Spleen (tissue), 11 donors: ENCODE data around the gene CNIH1. TPM values are rescaled to one million over a fixed set of nuclear protein-coding genes. Genes with fewer than 3 reads are reported as not detected.
"Not testable (repeated sequence)": the region's sequence is repeated elsewhere in the genome, so short reads cannot be mapped to it uniquely, and the experiment has no call there.

ENCODE experiments used
- DNase-seq: peaks from one replicate; pipeline ENCODE4 v3.0.0-alpha.2; 2020
- H3K27ac ChIP-seq, 8 donors: fragments of 200-600 bp; sonication (generic) in 7 of 8; 1 replicate in 4 of 8; 2 replicates in 4 of 8; pipeline versions ENCODE4 v1.5.0 to v1.8.0; 2016 to 2021; ENCODE audit warnings: inconsistent platforms in 4 of 8, mild to moderate bottlenecking in 4 of 8, moderate library complexity in 1 of 8
- H3K27me3 ChIP-seq, 7 donors: fragments of 200-600 bp; sonication (generic) in 6 of 7; replicated peaks in 1 of 7; 1 replicate in 4 of 7; 2 replicates in 3 of 7; pipeline versions ENCODE4 v1.5.0 to v1.8.0; 2016 to 2021; ENCODE audit warnings: inconsistent platforms in 3 of 7, mild to moderate bottlenecking in 1 of 7
- H3K36me3 ChIP-seq, 6 donors: fragments of 200-600 bp; sonication (generic) in 5 of 6; 1 replicate in 4 of 6; 2 replicates in 2 of 6; pipeline versions ENCODE4 v1.5.0 to v1.8.0; 2016 to 2021; ENCODE audit warnings: inconsistent platforms in 2 of 6
- H3K4me1 ChIP-seq, 6 donors: fragments of 200-600 bp; sonication (generic) in 5 of 6; 1 replicate in 3 of 6; 2 replicates in 3 of 6; pipeline versions ENCODE4 v1.5.0 to v1.8.0; 2016 to 2021; ENCODE audit warnings: inconsistent platforms in 3 of 6
- H3K4me3 ChIP-seq, 8 donors: fragments of 200-600 bp; sonication (generic) in 7 of 8; 1 replicate in 4 of 8; 2 replicates in 4 of 8; pipeline versions ENCODE4 v1.5.0 to v1.8.0; 2016 to 2021; ENCODE audit warnings: inconsistent platforms in 4 of 8, mild to moderate bottlenecking in 4 of 8, moderate library complexity in 2 of 8
- H3K9me3 ChIP-seq, 8 donors: fragments of 200-600 bp; sonication (generic) in 7 of 8; 1 replicate in 4 of 8; 2 replicates in 4 of 8; pipeline versions ENCODE4 v1.5.0 to v1.8.0; 2016 to 2021; ENCODE audit warnings: inconsistent platforms in 4 of 8
- POLR2A ChIP-seq, 3 donors: fragments of 450-650 bp; IDR thresholded peaks; one replicate each; pipeline ENCODE4 v1.5.1; 2017; ENCODE audit warnings: antibody characterized with exemption in 3 of 3, mild to moderate bottlenecking in 1 of 3
- POLR2AphosphoS5 ChIP-seq, 3 donors: sonication (generic); formaldehyde crosslinking; IDR thresholded peaks; one replicate each; pipeline ENCODE4 v1.5.1; 2017; ENCODE audit warnings: antibody characterized with exemption in 3 of 3
- WGBS, 5 donors: extraction: QIAGEN DNeasy Blood & Tissue Kit in 3 of 5; methylation state at CpG; one replicate each; pipeline versions ENCODE4 v1.1.5 to v1.1.7; 2013 to 2018; 5-methylcytosine and 5-hydroxymethylcytosine counted together
- intact Hi-C: fragments of 100-400 bp; cut with DNase I; formaldehyde crosslinking; loops from one replicate; pipeline ENCODE4 v1.15.0; 2023; ENCODE audit warnings: low total_unique reads
- polyA plus RNA-seq, 3 donors: library from polyadenylated mRNA; stranded (reverse); fragments of 200-250 nt; gene quantifications; one replicate each; pipeline ENCODE4 v1.2.1, GENCODE V29; 2013
- total RNA-seq, 7 donors: library from RNA; depleted of rRNA in 3 of 7; stranded (reverse); fragments of >200 nt in 3 of 7; fragmentation: NEBNext Ultra II Directional in 4 of 7; extraction: Animal tissue kit (Norgen Biotek cat#: 25700) in 4 of 7; gene quantifications; one replicate each; pipeline versions ENCODE4 v1.1.0 to v1.2.1, GENCODE V29; 2016 to 2021
- TF ChIP-seq, protein P1 (sequence below), 11 experiments: fragments of 200-600 bp in 7 of 11; fragments of 450-650 bp in 4 of 11; sonication (generic) in 4 of 11; IDR thresholded peaks in 8 of 11; conservative IDR thresholded peaks in 3 of 11; 1 replicate in 7 of 11; 2 replicates in 4 of 11; pipeline versions ENCODE4 v1.4.0 to v1.8.0; 2016 to 2021; ENCODE audit warnings: antibody characterized with exemption in 11 of 11, inconsistent platforms in 4 of 11, mild to moderate bottlenecking in 1 of 11
- donor health status: healthy with polysubstance abuse.
- donor health status: DM: no; HTN: no; CAD: no; lungs with moderate emphysema.
- donor health status: DM: no; HTN: no; CAD: no.
- donor health status: Bipolar disorder and iron deficiency.
- donor health status: healthy.
- donor health status: DM: no; HTN: no; CAD: no.
- donor health status: DM: yes; HTN: yes; CAD: no.

The CNIH1 gene
- total and polyA plus RNA-seq, 10 donors, result 35.0 to 105 (median 47.0) TPM

DNA sequence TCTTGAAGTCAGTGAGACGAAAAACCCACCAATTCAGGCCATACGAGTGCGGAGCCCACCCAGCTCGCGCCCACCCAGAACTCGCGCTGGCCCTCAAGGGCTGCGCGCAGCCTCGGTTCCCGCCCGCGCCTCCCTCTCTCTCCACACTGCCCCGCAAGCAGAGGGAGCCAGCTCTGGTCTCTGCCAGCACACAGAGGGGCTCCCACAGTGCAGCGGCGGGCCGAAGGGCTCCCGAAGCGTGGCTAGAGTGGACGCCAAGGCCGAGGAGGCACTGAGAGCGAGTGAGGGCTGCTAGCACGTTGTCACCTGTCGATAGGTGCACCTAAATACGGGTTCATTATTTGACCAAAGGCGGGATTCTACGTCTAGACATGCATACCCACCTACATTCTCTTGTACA lies 46.6 kb downstream of the CNIH1 start:
- intact Hi-C loops, result no loop called here
- no peaks in the 10 kb centered on the region for H3K36me3 ChIP-seq
- DNase-seq, result peak; percentile 75
- peaks cover 4 to 31% (median 19%) of the 10 kb centered on the region in 6 donors for H3K4me1 ChIP-seq
- WGBS, 5 donors, result 96 to 98% (median 97%) methylated on average over 26 to 27 of the region's 27 CpGs
- no peaks in the 10 kb centered on the region for H3K27me3 ChIP-seq
- TF ChIP-seq, protein P1, sequence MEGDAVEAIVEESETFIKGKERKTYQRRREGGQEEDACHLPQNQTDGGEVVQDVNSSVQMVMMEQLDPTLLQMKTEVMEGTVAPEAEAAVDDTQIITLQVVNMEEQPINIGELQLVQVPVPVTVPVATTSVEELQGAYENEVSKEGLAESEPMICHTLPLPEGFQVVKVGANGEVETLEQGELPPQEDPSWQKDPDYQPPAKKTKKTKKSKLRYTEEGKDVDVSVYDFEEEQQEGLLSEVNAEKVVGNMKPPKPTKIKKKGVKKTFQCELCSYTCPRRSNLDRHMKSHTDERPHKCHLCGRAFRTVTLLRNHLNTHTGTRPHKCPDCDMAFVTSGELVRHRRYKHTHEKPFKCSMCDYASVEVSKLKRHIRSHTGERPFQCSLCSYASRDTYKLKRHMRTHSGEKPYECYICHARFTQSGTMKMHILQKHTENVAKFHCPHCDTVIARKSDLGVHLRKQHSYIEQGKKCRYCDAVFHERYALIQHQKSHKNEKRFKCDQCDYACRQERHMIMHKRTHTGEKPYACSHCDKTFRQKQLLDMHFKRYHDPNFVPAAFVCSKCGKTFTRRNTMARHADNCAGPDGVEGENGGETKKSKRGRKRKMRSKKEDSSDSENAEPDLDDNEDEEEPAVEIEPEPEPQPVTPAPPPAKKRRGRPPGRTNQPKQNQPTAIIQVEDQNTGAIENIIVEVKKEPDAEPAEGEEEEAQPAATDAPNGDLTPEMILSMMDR (IDR thresholded peaks at IDR 0.05 in 8 of 11, conservative IDR thresholded peaks at IDR 0.05 in 3 of 11), result no peak
- TF ChIP-seq POLR2AphosphoS5 (IDR thresholded peaks at IDR 0.05) (no peak), POLR2A (IDR thresholded peaks at IDR 0.05) (no peak)
- H3K27ac ChIP-seq, result no peak overlapping the region
- no peaks in the 10 kb centered on the region for H3K9me3 ChIP-seq
- H3K4me3 ChIP-seq, result no peak overlapping the region

DNA sequence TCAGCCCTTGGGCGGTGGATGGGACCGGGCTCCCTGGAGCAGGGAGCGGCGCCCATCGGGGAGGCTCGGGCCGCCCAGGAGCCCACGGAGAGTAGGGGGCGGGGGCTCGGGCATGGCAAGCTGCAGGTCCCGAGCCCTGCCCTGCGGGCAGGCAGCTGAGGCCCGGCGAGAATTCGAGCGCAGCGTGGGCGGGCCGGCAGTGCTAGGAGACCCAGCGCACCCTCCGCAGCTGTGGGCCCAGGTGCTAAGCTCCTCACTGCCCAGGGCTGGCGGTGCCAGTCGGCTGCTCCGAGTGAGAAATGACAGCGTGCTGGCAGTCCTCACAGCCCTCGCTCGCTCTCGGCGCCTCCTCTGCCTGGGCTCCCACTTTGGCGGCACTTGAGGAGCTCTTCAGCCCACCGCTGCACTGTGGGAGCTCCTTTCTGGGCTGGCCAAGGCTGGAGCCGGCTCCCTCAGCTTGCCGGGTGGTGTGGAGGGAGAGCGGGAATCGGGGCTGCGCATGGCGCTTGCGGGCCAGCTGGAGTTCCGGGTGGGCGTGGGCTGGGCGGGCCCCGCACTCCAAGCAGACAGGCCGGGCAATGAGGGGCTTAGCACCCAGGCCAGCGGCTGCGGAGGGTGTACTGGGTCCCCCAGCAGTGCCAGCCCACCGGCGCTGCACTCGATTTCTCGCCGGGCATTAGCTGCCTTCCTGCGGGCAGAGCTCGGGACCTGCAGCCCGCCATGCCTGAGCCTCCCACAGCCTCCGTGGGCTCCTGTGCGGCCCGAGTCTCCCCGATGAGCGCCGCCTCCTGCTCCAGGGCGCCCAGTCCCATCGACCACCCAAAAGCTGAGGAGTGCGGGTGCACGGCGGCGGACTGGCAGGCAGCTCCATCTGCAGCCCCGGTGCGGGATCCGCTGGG lies 47.9 kb downstream of the CNIH1 start:
- H3K9me3 ChIP-seq, H3K4me3 ChIP-seq, H3K36me3 ChIP-seq, H3K27ac ChIP-seq, H3K27me3 ChIP-seq, intact Hi-C loops, DNase-seq: not testable (repeated sequence)
- 93 to 98% (median 95%) methylated on average over 22 to 68 of the region's 68 CpGs for whole genome bisulfite sequencing, 5 donors
- H3K4me1 ChIP-seq, result peaks cover 4 to 19% (median 16%) of the 10 kb centered on the region in 6 donors

GRCh38 chr14:54392131-54392859 lies 48.9 kb downstream of the CNIH1 start:
- Histone ChIP-seq H3K27ac (no peak overlapping the region), H3K4me3 (no peak overlapping the region), H3K36me3 (no peaks in the 10 kb centered on the region), H3K9me3 (no peaks in the 10 kb centered on the region), H3K4me1 (peaks cover under 1 to 10% (median 6%) of the 10 kb centered on the region in 6 donors), H3K27me3 (no peaks in the 10 kb centered on the region)
- intact Hi-C loops, result no loop called here
- DNase-seq, result no peak
- WGBS, 5 donors, result 85 to 94% (median 88%) methylated on average over 14 of the region's 14 CpGs
- TF ChIP-seq, protein P1 (IDR thresholded peaks at IDR 0.05 in 8 of 11, conservative IDR thresholded peaks at IDR 0.05 in 3 of 11), result no peak
- no peak for TF ChIP-seq POLR2A (IDR thresholded peaks at IDR 0.05)
- TF ChIP-seq POLR2AphosphoS5 (IDR thresholded peaks at IDR 0.05), result no peak

DNA sequence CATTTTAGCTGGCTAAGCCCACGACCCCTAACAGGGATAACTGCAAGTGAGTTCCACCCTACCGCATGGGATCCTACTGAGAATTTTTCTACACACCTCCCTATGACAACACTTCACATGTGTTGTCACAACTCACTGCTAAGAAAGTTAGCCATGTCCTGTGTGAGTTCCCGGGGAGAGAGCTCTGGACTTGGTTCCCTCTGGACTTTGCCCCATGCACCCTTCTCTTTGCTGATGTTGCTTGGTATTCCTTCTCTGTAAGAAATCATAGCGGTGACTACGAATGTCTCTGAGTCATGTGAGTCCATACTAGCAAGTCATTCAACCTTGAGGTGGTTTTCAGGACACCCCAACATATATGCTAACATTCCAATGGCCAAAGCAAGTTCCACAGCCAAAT lies 53.8 kb downstream of the CNIH1 start:
- intact Hi-C loops, result no loop called here

More for the DNA sequence above, 53.8 kb downstream of the CNIH1 start:
- Histone ChIP-seq H3K27me3 (no peaks in the 10 kb centered on the region), H3K4me3 (no peak overlapping the region), H3K27ac (no peak overlapping the region), H3K36me3 (no peaks in the 10 kb centered on the region), H3K4me1 (no peaks in the 10 kb centered on the region), H3K9me3 (no peaks in the 10 kb centered on the region)
- no peak for DNase-seq
- 78 to 91% (median 89%) methylated on average over 5 of the region's 5 CpGs for WGBS, 5 donors
- TF ChIP-seq POLR2AphosphoS5 (IDR thresholded peaks at IDR 0.05), result no peak
- TF ChIP-seq, protein P1 (IDR thresholded peaks at IDR 0.05 in 8 of 11, conservative IDR thresholded peaks at IDR 0.05 in 3 of 11), result no peak
- no peak for TF ChIP-seq POLR2A (IDR thresholded peaks at IDR 0.05)
